Osteoblast (primary cell): ENCODE measurements around the gene CALCR. TPM values are rescaled to one million over a fixed set of nuclear protein-coding genes. Genes with fewer than 3 reads are reported as not detected.

Source experiments
- DNase-seq: peaks from one replicate; pipeline ENCODE4 v3.0.0; 2011; ENCODE audit warnings: low spot score, mixed read lengths; ENCODE audit not compliant: insufficient read length; ENCODE audit errors: missing footprints
- H2AFZ ChIP-seq: 2 replicates; pipeline ENCODE4 v1.6.0; 2011; ENCODE audit warnings: mild to moderate bottlenecking, low read length
- H3K27ac ChIP-seq: 2 replicates; pipeline ENCODE4 v1.5.1; 2011; ENCODE audit warnings: mild to moderate bottlenecking, low read depth, low read length, moderate library complexity
- H3K27me3 ChIP-seq: 2 replicates; pipeline ENCODE4 v1.6.0; 2012; ENCODE audit warnings: mild to moderate bottlenecking, control low read depth, inconsistent platforms, low read length, moderate library complexity; ENCODE audit not compliant: insufficient read depth
- H3K36me3 ChIP-seq: 2 replicates; pipeline ENCODE4 v1.5.1; 2011; ENCODE audit warnings: mild to moderate bottlenecking, low read length, control low read depth, moderate library complexity; ENCODE audit not compliant: insufficient read depth
- H3K4me1 ChIP-seq: 2 replicates; pipeline ENCODE4 v1.5.1; 2011; ENCODE audit warnings: mild to moderate bottlenecking, low read length, control low read depth, moderate library complexity; ENCODE audit not compliant: insufficient read depth
- H3K4me2 ChIP-seq: 2 replicates; pipeline ENCODE4 v1.6.0; 2011; ENCODE audit warnings: mild to moderate bottlenecking, low read length; ENCODE audit not compliant: insufficient read depth
- H3K4me3 ChIP-seq: fragments of 200-600 bp; sonication (generic); 3 replicates; pipeline ENCODE4 v1.5.1; 2012; ENCODE audit warnings: mild to moderate bottlenecking, low read length, inconsistent platforms; ENCODE audit not compliant: insufficient read depth
- H3K79me2 ChIP-seq: 2 replicates; pipeline ENCODE4 v1.6.0; 2012; ENCODE audit warnings: mild to moderate bottlenecking, low read length, control low read depth, inconsistent platforms; ENCODE audit not compliant: insufficient read depth
- H3K9me3 ChIP-seq: 2 replicates; pipeline ENCODE4 v1.5.1; 2011; ENCODE audit warnings: low read depth, low read length, control low read depth
- H4K20me1 ChIP-seq: 2 replicates; pipeline ENCODE4 v1.6.0; 2012; ENCODE audit warnings: mild to moderate bottlenecking, low read length, control low read depth; ENCODE audit not compliant: insufficient read depth
- total RNA-seq: library from RNA; depleted of rRNA; stranded (reverse); fragments of >200 nt; gene quantifications from 2 replicates; pipeline ENCODE4 v1.2.3, GENCODE V29; 2012
- TF ChIP-seq, protein P1 (sequence below): IDR thresholded peaks from 2 replicates; pipeline ENCODE4 v1.5.1; 2011; ENCODE audit warnings: mild to moderate bottlenecking, low read depth, low read length, moderate library complexity; ENCODE audit errors: extremely low read depth

Gene CALCR
- total RNA-seq, 1 donor, result not detected

DNA sequence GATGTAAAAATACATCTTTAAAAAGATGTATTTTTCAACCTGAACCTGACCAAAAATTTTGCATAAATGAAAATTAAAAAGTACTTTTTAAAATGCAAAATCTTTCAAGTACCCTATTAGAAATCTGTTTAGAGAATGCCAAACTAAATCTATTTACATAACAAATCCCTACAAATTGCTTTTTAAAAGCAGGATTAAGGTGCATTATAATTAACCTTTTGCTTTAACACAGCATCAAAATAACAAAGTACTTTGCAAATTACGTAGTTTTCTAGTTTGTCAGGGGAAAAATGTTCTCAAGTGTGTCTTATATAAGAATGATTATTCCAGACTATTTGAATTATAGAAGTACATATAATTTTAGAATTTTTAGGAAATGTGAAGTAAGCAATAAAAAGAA lies 181.5 kb downstream of the CALCR start:
- no peaks in the 10 kb centered on the region for H4K20me1 ChIP-seq
- peaks cover 11% of the 10 kb centered on the region for H3K27me3 ChIP-seq
- no peak overlapping the region for H3K4me3 ChIP-seq
- TF ChIP-seq, protein P1, sequence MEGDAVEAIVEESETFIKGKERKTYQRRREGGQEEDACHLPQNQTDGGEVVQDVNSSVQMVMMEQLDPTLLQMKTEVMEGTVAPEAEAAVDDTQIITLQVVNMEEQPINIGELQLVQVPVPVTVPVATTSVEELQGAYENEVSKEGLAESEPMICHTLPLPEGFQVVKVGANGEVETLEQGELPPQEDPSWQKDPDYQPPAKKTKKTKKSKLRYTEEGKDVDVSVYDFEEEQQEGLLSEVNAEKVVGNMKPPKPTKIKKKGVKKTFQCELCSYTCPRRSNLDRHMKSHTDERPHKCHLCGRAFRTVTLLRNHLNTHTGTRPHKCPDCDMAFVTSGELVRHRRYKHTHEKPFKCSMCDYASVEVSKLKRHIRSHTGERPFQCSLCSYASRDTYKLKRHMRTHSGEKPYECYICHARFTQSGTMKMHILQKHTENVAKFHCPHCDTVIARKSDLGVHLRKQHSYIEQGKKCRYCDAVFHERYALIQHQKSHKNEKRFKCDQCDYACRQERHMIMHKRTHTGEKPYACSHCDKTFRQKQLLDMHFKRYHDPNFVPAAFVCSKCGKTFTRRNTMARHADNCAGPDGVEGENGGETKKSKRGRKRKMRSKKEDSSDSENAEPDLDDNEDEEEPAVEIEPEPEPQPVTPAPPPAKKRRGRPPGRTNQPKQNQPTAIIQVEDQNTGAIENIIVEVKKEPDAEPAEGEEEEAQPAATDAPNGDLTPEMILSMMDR, result no peak
- H3K79me2 ChIP-seq, result no peaks in the 10 kb centered on the region
- no peak for DNase-seq
- no peak overlapping the region for H3K27ac ChIP-seq
- no peak overlapping the region for H2AFZ ChIP-seq
- H3K9me3 ChIP-seq, result no peaks in the 10 kb centered on the region
- H3K36me3 ChIP-seq, result no peaks in the 10 kb centered on the region
- no peaks in the 10 kb centered on the region for H3K4me1 ChIP-seq
- no peak overlapping the region for H3K4me2 ChIP-seq

DNA sequence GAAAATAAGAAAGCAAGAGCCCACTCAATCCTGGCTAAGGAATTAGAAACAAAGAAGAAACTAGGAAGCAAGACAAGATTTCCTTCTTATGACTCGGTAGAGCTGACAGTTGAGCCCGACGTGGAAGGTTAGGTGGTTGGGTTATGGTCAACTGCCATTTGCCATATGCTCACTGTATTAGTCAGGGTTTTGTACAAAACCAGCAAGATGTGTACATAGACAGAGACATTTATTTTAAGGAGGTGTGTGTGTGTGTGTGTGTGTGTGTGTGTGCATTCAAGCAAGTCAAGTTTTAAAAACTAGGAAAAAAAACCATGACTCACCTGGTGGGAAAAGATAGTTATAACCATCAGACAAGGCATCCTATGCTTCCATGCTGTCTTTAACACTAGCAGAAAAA lies 183.9 kb downstream of the CALCR start:
- Histone ChIP-seq H3K36me3 (no peaks in the 10 kb centered on the region), H3K4me2 (no peak overlapping the region), H3K79me2 (no peaks in the 10 kb centered on the region), H3K9me3 (no peaks in the 10 kb centered on the region), H2AFZ (no peak overlapping the region), H4K20me1 (no peaks in the 10 kb centered on the region), H3K27me3 (peaks cover 15% of the 10 kb centered on the region), H3K4me3 (no peak overlapping the region), H3K27ac (no peak overlapping the region), H3K4me1 (no peaks in the 10 kb centered on the region)
- DNase-seq, result no peak
- TF ChIP-seq, protein P1, result no peak

DNA sequence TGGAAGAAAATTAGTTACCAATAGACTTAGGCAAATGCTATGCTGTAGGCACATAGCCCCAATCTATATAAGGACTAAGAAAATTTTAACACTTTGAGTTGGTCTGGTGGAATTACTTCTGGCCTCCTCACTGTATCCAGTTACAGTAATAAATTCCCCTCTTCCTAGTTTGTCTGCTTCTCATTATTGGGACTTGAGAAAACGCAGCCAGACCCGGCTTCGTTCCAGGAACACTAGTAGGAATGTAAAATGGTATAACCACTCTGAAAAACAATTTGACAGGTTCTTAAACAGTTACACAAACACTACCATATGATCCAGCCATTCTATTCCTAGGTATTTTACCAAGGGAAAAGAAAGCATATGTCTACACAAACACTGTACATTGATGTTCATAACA lies 192.2 kb downstream of the CALCR start:
- peaks cover 17% of the 10 kb centered on the region for H3K27me3 ChIP-seq
- no peaks in the 10 kb centered on the region for H3K36me3 ChIP-seq
- H3K4me2 ChIP-seq, result no peak overlapping the region
- no peak for DNase-seq
- no peaks in the 10 kb centered on the region for H4K20me1 ChIP-seq
- no peak overlapping the region for H2AFZ ChIP-seq
- H3K4me1 ChIP-seq, result no peaks in the 10 kb centered on the region
- H3K9me3 ChIP-seq, result no peaks in the 10 kb centered on the region
- no peak overlapping the region for H3K27ac ChIP-seq
- no peak overlapping the region for H3K4me3 ChIP-seq
- TF ChIP-seq, protein P1, result no peak
- no peaks in the 10 kb centered on the region for H3K79me2 ChIP-seq

DNA sequence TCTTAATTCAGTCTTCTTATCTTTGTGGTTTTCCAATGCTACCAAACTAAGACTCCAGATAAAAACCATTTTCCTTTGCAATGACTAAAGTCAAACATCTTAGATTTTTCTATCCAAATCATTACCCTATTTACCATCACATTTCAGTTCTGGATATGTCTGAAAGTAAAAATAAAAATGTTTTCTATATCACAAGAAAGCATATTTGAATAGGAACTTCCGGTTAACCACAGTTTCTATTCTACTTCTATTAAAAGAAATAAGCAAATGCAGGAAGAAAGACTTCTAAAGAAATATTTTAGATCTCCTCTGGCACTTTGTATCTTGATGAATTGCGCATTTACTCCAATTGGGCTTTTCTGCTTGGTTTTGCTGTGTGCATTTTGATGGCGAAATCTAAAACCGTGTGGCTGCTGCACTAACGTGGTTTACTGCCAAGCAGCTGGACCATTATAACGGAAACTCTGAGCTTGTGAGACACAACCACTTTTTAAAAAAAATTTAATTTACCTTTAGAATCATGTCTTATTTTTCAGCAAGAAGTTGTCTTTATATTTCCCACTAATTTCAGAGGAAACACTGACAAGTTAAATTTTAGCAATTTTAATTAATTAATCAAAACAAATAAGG lies 196.3 kb downstream of the CALCR start:
- H3K4me3 ChIP-seq, result no peak overlapping the region
- no peak overlapping the region for H3K27ac ChIP-seq
- no peaks in the 10 kb centered on the region for H3K36me3 ChIP-seq
- H3K9me3 ChIP-seq, result no peaks in the 10 kb centered on the region
- DNase-seq, result no peak
- H3K79me2 ChIP-seq, result no peaks in the 10 kb centered on the region
- H4K20me1 ChIP-seq, result no peaks in the 10 kb centered on the region
- TF ChIP-seq, protein P1, result no peak
- no peaks in the 10 kb centered on the region for H3K4me1 ChIP-seq
- H2AFZ ChIP-seq, result no peak overlapping the region
- peaks cover 11% of the 10 kb centered on the region for H3K27me3 ChIP-seq
- H3K4me2 ChIP-seq, result no peak overlapping the region
